WERI-Rb-1 (cell line): ENCODE measurements around the gene KLF2.

ENCODE experiments used
- DNase-seq: peaks from one replicate; pipeline ENCODE4 v3.0.0-alpha.2; 2020
- H3K27ac ChIP-seq: fragments of 250-450 bp; sonication (Bioruptor Pico); 2 replicates; pipeline ENCODE4 v1.5.1; 2020; ENCODE audit warnings: mild to moderate bottlenecking, moderate library complexity
- H3K27me3 ChIP-seq: fragments of 250-450 bp; sonication (Bioruptor Pico); 2 replicates; pipeline ENCODE4 v1.5.1; 2021; ENCODE audit warnings: mild to moderate bottlenecking, low read depth, moderate library complexity; ENCODE audit not compliant: insufficient read depth, severe bottlenecking
- H3K36me3 ChIP-seq: fragments of 250-450 bp; sonication (Bioruptor Pico); 2 replicates; pipeline ENCODE4 v1.5.1; 2020; ENCODE audit warnings: mild to moderate bottlenecking, moderate library complexity
- H3K4me3 ChIP-seq: 2 replicates; pipeline ENCODE4 v1.5.1; 2011; ENCODE audit warnings: low read depth, mild to moderate bottlenecking, control low read depth, low read length
- H3K9me3 ChIP-seq: fragments of 250-450 bp; sonication (Bioruptor Pico); 2 replicates; pipeline ENCODE4 v1.5.1; 2021; ENCODE audit warnings: mild to moderate bottlenecking, moderate library complexity; ENCODE audit not compliant: severe bottlenecking
- TF ChIP-seq, protein P1 (sequence below): IDR thresholded peaks from 2 replicates; pipeline ENCODE4 v1.5.1; 2011; ENCODE audit warnings: low read depth, mild to moderate bottlenecking, control low read depth, inconsistent platforms, low read length

KLF2 gene

DNA sequence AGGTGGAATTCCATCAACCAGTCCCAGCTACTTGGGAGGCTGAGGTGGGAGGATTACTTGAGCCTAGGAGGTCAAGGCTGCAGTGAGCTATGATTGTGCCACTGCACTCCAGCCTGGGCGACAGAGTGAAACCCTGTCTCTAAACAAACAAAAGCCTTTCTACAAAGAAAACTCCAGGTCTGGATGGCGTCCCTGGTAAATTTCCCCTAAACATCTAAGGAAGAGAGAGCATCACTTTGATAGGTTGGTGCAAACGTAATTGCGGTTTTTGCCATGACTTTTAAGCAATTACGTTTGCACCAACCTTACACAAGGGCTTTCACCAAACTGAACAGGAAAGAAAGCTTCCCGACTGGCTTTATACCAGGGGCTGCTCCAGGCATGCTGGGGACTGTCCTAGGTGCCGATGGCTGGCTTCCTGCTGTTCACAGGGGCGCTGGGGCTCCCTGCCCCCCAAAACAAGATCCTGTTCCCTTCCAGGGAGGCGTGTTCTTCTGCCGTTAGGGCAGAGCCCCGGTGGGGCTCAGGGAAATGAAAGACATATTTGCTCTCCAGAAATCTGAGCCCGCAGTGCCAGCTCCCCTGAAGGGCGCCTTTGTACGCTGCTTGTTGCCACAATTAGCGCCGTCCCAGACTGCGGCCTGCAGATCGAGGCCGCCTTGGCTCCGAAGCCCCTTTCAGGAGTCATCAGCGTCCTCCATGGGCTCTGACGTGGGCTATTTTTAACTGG, 38.7 kb upstream of the KLF2 start:
- Histone ChIP-seq H3K4me3 (no peak overlapping the region), H3K27ac (no peak overlapping the region), H3K27me3 (no peaks in the 10 kb centered on the region), H3K9me3 (no peaks in the 10 kb centered on the region), H3K36me3 (no peaks in the 10 kb centered on the region)
- DNase-seq = no peak
- TF ChIP-seq, protein P1, sequence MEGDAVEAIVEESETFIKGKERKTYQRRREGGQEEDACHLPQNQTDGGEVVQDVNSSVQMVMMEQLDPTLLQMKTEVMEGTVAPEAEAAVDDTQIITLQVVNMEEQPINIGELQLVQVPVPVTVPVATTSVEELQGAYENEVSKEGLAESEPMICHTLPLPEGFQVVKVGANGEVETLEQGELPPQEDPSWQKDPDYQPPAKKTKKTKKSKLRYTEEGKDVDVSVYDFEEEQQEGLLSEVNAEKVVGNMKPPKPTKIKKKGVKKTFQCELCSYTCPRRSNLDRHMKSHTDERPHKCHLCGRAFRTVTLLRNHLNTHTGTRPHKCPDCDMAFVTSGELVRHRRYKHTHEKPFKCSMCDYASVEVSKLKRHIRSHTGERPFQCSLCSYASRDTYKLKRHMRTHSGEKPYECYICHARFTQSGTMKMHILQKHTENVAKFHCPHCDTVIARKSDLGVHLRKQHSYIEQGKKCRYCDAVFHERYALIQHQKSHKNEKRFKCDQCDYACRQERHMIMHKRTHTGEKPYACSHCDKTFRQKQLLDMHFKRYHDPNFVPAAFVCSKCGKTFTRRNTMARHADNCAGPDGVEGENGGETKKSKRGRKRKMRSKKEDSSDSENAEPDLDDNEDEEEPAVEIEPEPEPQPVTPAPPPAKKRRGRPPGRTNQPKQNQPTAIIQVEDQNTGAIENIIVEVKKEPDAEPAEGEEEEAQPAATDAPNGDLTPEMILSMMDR = no peak

DNA sequence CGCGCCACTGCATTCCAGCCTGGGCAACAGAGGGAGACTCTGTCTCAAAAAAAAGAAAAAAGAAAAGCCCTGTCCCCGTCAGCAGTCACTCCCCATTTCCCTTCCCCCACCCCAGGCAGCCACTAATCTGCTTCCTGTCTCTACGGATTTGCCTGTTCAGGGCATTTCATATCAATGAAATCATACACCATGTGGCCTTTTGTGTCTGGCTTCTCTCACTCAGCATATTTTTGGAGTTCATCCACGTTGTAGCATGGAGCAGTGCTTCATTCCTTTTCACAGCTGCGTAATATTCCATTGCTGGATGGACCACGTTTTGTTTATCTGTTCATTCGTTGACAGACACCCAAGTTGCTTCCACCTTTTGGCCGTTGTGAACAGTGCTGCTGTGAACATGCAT, 36.1 kb upstream of the KLF2 start:
- Histone ChIP-seq H3K36me3 (no peaks in the 10 kb centered on the region), H3K9me3 (no peaks in the 10 kb centered on the region), H3K4me3 (no peak overlapping the region), H3K27me3 (no peaks in the 10 kb centered on the region), H3K27ac (no peak overlapping the region)
- TF ChIP-seq, protein P1 = no peak
- DNase-seq = no peak

DNA sequence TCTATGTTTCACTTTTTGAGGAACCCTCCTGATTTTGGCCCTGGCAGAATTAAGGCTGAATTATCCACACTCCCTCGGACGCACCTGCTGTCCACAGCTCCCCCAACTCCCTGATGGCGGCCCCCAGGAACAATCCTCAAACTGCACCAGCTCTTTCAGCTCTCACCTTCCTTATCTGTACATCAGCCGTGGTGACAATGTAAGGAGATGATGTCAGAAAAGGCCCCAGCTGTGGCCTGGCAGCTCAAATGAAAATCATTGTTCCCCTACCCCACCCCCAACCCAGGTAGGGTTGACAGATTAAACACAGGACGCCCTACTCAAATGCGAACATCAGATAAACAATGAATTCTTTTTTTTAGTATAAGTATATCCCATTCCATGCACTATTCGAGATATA, 35.0 kb upstream of the KLF2 start:
- H3K27ac ChIP-seq = no peak overlapping the region
- H3K9me3 ChIP-seq = no peaks in the 10 kb centered on the region
- H3K27me3 ChIP-seq = no peaks in the 10 kb centered on the region
- no peak for DNase-seq
- no peak overlapping the region for H3K4me3 ChIP-seq
- TF ChIP-seq, protein P1 = no peak
- H3K36me3 ChIP-seq = no peaks in the 10 kb centered on the region

DNA sequence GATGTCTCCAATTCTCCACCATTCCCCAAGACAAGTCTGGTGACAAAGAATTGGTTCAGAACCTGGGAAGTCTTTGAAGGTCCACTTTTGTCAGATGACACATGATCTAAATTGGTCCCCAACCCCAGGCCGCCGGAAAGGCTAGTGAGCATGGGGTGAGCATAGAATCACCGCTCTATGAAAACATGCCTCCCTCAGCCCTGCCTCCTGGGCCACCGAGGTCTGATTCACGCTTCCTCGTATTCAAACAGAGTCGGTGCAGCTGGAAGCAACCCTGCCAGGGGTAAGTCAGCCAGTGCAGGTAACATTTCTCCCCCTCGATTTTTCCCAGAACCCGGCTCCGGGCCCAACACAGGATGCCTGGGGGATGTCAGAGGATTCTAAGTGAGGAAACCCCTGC, 33.9 kb upstream of the KLF2 start:
- DNase-seq = no peak
- TF ChIP-seq, protein P1 = no peak
- H3K27me3 ChIP-seq = no peaks in the 10 kb centered on the region
- no peak overlapping the region for H3K4me3 ChIP-seq
- no peak overlapping the region for H3K27ac ChIP-seq
- H3K9me3 ChIP-seq = no peaks in the 10 kb centered on the region
- no peaks in the 10 kb centered on the region for H3K36me3 ChIP-seq

DNA sequence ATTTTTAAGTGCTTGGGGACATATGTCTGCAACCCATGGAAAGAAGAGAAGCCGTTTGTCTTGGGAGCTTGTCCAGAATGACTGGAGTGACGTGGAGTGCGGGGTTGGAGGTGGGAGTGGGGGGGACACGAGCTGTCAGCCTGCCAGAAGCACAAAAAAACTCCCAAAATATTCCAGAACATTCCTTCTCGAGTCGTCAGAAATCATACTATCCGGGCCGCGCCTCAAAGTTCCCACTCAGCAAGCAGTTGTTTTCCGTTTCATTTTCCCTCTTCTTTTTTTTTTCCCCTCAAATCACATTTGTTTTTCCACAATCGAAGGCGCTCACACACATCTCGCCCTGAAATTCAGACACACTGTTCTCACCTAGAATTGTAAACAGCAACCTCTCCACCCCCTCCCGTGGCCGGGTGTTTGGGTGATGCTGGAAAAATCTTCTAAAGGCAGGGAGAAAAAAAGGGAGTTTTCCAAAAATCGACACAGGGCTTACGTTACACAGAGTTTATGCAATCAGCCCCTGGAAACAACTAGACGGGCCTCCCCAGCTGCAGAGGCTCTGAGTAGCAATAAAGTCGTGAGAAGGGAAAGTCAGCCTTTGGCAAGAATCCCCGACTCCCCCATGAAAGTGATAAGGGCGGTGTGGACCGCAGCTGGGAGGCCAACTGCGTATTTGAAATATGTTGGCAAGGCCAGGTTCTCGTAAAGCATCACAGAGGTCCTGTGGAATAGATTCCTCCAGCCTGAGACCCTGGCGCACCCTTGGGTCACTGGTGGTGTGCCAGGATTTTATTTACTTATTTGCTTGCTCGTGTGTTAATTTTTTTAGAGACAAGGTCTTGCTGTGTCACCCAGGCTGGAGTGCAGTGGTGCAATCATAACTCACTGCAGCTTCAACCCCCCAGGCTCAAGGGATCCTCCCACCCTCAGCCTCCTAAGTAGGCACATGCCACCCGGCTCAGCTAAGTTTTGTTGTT, 31.2 kb upstream of the KLF2 start:
- H3K27me3 ChIP-seq = no peaks in the 10 kb centered on the region
- no peak overlapping the region for H3K4me3 ChIP-seq
- H3K9me3 ChIP-seq = no peaks in the 10 kb centered on the region
- TF ChIP-seq, protein P1 = no peak
- H3K36me3 ChIP-seq = no peaks in the 10 kb centered on the region
- no peak for DNase-seq
- H3K27ac ChIP-seq = no peak overlapping the region
